ENCODE measurements around the gene TGIF1. TPM values are rescaled to one million over a fixed set of nuclear protein-coding genes. Genes with fewer than 3 reads are reported as not detected.
"Not testable (repeated sequence)": the region's sequence is repeated elsewhere in the genome, so short reads cannot be mapped to it uniquely, and the experiment has no call there.

The TGIF1 gene
- polyA plus RNA-seq, 3 donors, result 32.2 to 109 (median 39.8) TPM

- no peak overlapping the region for H3K9ac ChIP-seq (ENCODE audit: insufficient read depth, low read length, poor library complexity, severe bottlenecking)
- peaks cover 0 to 4% (median 0%) of the 10 kb centered on the region in 7 donors for H3K9me3 Mint-ChIP-seq
- H3K79me2 ChIP-seq (ENCODE audit: insufficient read depth, low read length), result no peaks in the 10 kb centered on the region
- TF ChIP-seq, protein P1, sequence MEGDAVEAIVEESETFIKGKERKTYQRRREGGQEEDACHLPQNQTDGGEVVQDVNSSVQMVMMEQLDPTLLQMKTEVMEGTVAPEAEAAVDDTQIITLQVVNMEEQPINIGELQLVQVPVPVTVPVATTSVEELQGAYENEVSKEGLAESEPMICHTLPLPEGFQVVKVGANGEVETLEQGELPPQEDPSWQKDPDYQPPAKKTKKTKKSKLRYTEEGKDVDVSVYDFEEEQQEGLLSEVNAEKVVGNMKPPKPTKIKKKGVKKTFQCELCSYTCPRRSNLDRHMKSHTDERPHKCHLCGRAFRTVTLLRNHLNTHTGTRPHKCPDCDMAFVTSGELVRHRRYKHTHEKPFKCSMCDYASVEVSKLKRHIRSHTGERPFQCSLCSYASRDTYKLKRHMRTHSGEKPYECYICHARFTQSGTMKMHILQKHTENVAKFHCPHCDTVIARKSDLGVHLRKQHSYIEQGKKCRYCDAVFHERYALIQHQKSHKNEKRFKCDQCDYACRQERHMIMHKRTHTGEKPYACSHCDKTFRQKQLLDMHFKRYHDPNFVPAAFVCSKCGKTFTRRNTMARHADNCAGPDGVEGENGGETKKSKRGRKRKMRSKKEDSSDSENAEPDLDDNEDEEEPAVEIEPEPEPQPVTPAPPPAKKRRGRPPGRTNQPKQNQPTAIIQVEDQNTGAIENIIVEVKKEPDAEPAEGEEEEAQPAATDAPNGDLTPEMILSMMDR (IDR thresholded peaks at IDR 0.05), result no peak
- no peak for DNase-seq
- no peak overlapping the region for H2AFZ ChIP-seq (ENCODE audit: insufficient read depth, low read depth, low read length, poor library complexity, severe bottlenecking)
- no peaks in the 10 kb centered on the region for H4K20me1 ChIP-seq (ENCODE audit: insufficient read depth, low read length)
- no peaks in the 10 kb centered on the region for H3K9me3 ChIP-seq (replicated peaks in 1 of 2; ENCODE audit: control insufficient read depth in 1 of 2, insufficient read depth in 1 of 2, low read length in 2 of 2)
- WGBS (ENCODE audit: insufficient coverage), result 98% methylated on average over 4 of the region's 7 CpGs
- H3K4me3 ChIP-seq (replicated peaks in 1 of 3; ENCODE audit: low read depth in 2 of 3, low read length in 3 of 3), result no peak overlapping the region
- intact Hi-C loops (cut with micrococcal nuclease), result no loop called here
- no peak overlapping the region for H3K27ac ChIP-seq (ENCODE audit: low read depth in 1 of 2, low read length in 2 of 2)
- H3K27ac Mint-ChIP-seq, result peak overlapping the region in 1 of 7 donors; percentile 45
- H3K36me3 ChIP-seq (replicated peaks in 1 of 2; ENCODE audit: control insufficient read depth in 1 of 2, insufficient read depth in 2 of 2, low read length in 2 of 2), result no peaks in the 10 kb centered on the region
- H3K36me3 Mint-ChIP-seq, result no peaks in the 10 kb centered on the region
- peaks cover 18 to 23% of the 10 kb centered on the region in 2 donors for H3K4me1 ChIP-seq (ENCODE audit: control insufficient read depth in 1 of 2, insufficient read depth in 2 of 2, low read length in 2 of 2)
- no peak overlapping the region for H3K4me2 ChIP-seq (replicated peaks; ENCODE audit: extremely low read depth, low read length, poor library complexity, severe bottlenecking)
- no peaks in the 10 kb centered on the region for H3K27me3 ChIP-seq (ENCODE audit: control insufficient read depth in 2 of 2, insufficient read depth in 2 of 2, low read length in 2 of 2)
- H3K4me1 Mint-ChIP-seq, result peaks cover 23% of the 10 kb centered on the region
- H3K4me3 Mint-ChIP-seq, result no peak overlapping the region
- peaks cover 5 to 13% (median 7%) of the 10 kb centered on the region in 3 donors for H3K27me3 Mint-ChIP-seq (ENCODE audit: low read depth in 3 of 3)
Measured at GRCh38 chr18:3409811-3410210, 40.2 kb upstream of the TGIF1 start.

DNA sequence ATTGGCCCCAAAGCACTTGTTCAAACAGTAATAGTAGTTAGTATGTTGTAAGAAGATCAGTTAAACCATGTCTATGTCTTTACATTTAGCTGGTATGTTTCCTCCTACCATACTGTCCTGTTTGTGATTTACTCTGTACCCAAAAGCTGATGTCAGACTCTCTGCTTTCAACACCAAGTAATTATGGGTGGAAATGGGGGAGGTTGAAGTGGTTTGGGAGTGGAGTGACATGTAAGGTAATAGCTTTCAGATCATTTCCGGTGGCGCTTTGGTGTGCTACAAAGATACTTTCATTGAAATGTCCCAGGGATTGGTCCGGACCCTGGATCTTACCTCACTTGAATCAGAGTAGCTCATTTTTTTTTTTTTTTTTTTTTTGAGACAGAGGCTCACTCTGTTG lies 39.7 kb upstream of the TGIF1 start:
- TF ChIP-seq, protein P1 (IDR thresholded peaks at IDR 0.05), result no peak
- no peaks in the 10 kb centered on the region for H3K36me3 Mint-ChIP-seq
- Histone ChIP-seq H3K4me1 (ENCODE audit: control insufficient read depth in 1 of 2, insufficient read depth in 2 of 2, low read length in 2 of 2) (peaks cover 16 to 21% of the 10 kb centered on the region in 2 donors), H3K4me2 (replicated peaks; ENCODE audit: extremely low read depth, low read length, poor library complexity, severe bottlenecking) (no peak overlapping the region), H3K9ac (ENCODE audit: insufficient read depth, low read length, poor library complexity, severe bottlenecking) (no peak overlapping the region), H3K36me3 (replicated peaks in 1 of 2; ENCODE audit: control insufficient read depth in 1 of 2, insufficient read depth in 2 of 2, low read length in 2 of 2) (no peaks in the 10 kb centered on the region), H4K20me1 (ENCODE audit: insufficient read depth, low read length) (no peaks in the 10 kb centered on the region), H3K4me3 (replicated peaks in 1 of 3; ENCODE audit: low read depth in 2 of 3, low read length in 3 of 3) (no peak overlapping the region), H2AFZ (ENCODE audit: insufficient read depth, low read depth, low read length, poor library complexity, severe bottlenecking) (no peak overlapping the region), H3K27me3 (ENCODE audit: control insufficient read depth in 2 of 2, insufficient read depth in 2 of 2, low read length in 2 of 2) (no peaks in the 10 kb centered on the region), H3K27ac (ENCODE audit: low read depth in 1 of 2, low read length in 2 of 2) (no peak overlapping the region), H3K79me2 (ENCODE audit: insufficient read depth, low read length) (no peaks in the 10 kb centered on the region), H3K9me3 (replicated peaks in 1 of 2; ENCODE audit: control insufficient read depth in 1 of 2, insufficient read depth in 1 of 2, low read length in 2 of 2) (no peaks in the 10 kb centered on the region)
- no peak overlapping the region for H3K27ac Mint-ChIP-seq
- no peak for DNase-seq
- H3K27me3 Mint-ChIP-seq (ENCODE audit: low read depth in 3 of 3), result peaks cover 7 to 13% (median 7%) of the 10 kb centered on the region in 3 donors
- WGBS (ENCODE audit: insufficient coverage), result 96% methylated on average over 3 of the region's 3 CpGs
- no peak overlapping the region for H3K4me3 Mint-ChIP-seq
- intact Hi-C loops (cut with micrococcal nuclease), result no loop called here
- H3K4me1 Mint-ChIP-seq, result peaks cover 22% of the 10 kb centered on the region
- H3K9me3 Mint-ChIP-seq, result peaks cover 0 to 4% (median 0%) of the 10 kb centered on the region in 7 donors

DNA sequence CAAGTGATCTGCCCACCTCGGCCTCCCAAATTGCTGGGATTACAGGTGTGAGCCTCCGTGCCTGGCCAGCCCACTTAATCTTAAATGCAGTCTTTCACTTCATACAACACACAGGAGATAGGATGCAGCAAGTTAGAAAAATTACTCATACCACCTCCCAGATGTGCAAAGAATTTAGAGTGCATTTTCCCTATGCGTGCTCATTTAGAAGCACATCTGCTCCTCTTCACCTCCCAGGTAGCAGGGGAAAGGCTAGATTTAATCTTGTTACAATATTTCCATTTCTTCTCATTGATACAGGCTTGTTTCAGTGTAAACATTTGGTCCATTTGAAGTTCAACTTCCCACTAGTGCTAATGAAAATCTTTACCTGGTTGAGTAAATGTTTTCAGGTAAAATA lies 39.1 kb upstream of the TGIF1 start:
- H3K27me3 Mint-ChIP-seq (ENCODE audit: low read depth in 3 of 3), result peaks cover 7 to 13% (median 7%) of the 10 kb centered on the region in 3 donors
- H3K9me3 ChIP-seq (replicated peaks in 1 of 2; ENCODE audit: control insufficient read depth in 1 of 2, insufficient read depth in 1 of 2, low read length in 2 of 2); H3K4me3 ChIP-seq (replicated peaks in 1 of 3; ENCODE audit: low read depth in 2 of 3, low read length in 3 of 3); H3K4me2 ChIP-seq (replicated peaks; ENCODE audit: extremely low read depth, low read length, poor library complexity, severe bottlenecking); H3K36me3 ChIP-seq (replicated peaks in 1 of 2; ENCODE audit: control insufficient read depth in 1 of 2, insufficient read depth in 2 of 2, low read length in 2 of 2); H3K27ac ChIP-seq (ENCODE audit: low read depth in 1 of 2, low read length in 2 of 2); H3K27ac Mint-ChIP-seq; H2AFZ ChIP-seq (ENCODE audit: insufficient read depth, low read depth, low read length, poor library complexity, severe bottlenecking); H3K9ac ChIP-seq (ENCODE audit: insufficient read depth, low read length, poor library complexity, severe bottlenecking); H3K36me3 Mint-ChIP-seq; H3K79me2 ChIP-seq (ENCODE audit: insufficient read depth, low read length); DNase-seq; H4K20me1 ChIP-seq (ENCODE audit: insufficient read depth, low read length); H3K27me3 ChIP-seq (ENCODE audit: control insufficient read depth in 2 of 2, insufficient read depth in 2 of 2, low read length in 2 of 2); H3K4me3 Mint-ChIP-seq; intact Hi-C loops (cut with micrococcal nuclease); H3K9me3 Mint-ChIP-seq: not testable (repeated sequence)
- no CpG with 5 or more reads among the region's 3 CpGs for WGBS (ENCODE audit: insufficient coverage)
- peaks cover 16% of the 10 kb centered on the region for H3K4me1 Mint-ChIP-seq
- H3K4me1 ChIP-seq (ENCODE audit: control insufficient read depth in 1 of 2, insufficient read depth in 2 of 2, low read length in 2 of 2), result peaks cover 10 to 15% of the 10 kb centered on the region in 2 donors

All from CD14-positive monocyte (primary cell).